Measurements from ENCODE around the gene KIF14. TPM values are rescaled to one million over a fixed set of nuclear protein-coding genes. Genes with fewer than 3 reads are reported as not detected.

KIF14 gene
- total and polyA plus RNA-seq, 2 of the 4 experiments (the other 2 are of a cell fraction) = 2.3 to 4.7 TPM

DNA sequence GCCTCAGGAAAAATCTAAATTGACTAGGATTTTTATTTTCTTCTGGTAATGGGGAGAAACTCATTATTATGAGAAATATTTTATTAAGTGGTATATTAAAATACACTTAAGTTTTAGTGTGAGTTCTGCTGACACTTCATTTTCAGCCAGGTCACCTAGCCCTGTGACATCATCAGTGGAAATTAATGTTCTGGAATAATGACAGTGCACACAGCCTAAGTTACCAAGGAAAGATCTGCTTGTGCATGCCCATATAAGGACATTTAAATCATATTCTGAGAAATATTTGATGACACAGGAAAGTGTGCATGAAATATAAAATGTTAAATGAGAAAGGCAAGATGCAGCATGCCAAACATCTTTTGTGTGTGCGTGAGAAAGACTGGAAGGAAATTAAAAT lies 102.0 kb downstream of the KIF14 start:
- no peak overlapping the region for H3K14ac ChIP-seq (replicated peaks; ENCODE audit: low read depth, low read length)
- H2AK9ac ChIP-seq (replicated peaks; ENCODE audit: low read depth, low read length, poor library complexity) = no peak overlapping the region
- no peak overlapping the region for H2AK5ac ChIP-seq (ENCODE audit: low read depth, low read length)
- no peak overlapping the region for H3K4me2 ChIP-seq (ENCODE audit: low read depth, low read length)
- no peak overlapping the region for H4K5ac ChIP-seq (ENCODE audit: low read depth, low read length)
- H4K20me1 ChIP-seq (ENCODE audit: insufficient read depth, low read length) = no peaks in the 10 kb centered on the region
- ATAC-seq (ENCODE audit: low read depth) (peak; percentile 29; the same call in 1 of the 2 replicates), DNase-seq (peak; percentile 28)
- H3K18ac ChIP-seq (ENCODE audit: low read depth, low read length) = no peak overlapping the region
- TF ChIP-seq MAFK (IDR thresholded peaks at IDR 0.05; ENCODE audit: low read depth, low read length) = peak; percentile 80
- no peak for TF ChIP-seq RCOR1 (IDR thresholded peaks at IDR 0.05; ENCODE audit: insufficient replicate concordance, low read length)
- H3K56ac ChIP-seq (ENCODE audit: extremely low read depth, insufficient read depth, low read length) = no peak overlapping the region
- no peak overlapping the region for H3K4ac ChIP-seq (ENCODE audit: low read depth, low read length)
- H2BK5ac ChIP-seq (ENCODE audit: low read depth, low read length, poor library complexity, severe bottlenecking) = no peak overlapping the region
- BruUV-seq (replicated peaks) = no TSS peak
- H3K9me3 ChIP-seq (ENCODE audit: control insufficient read depth, insufficient read depth, low read length) = no peaks in the 10 kb centered on the region
- H3K4me3 ChIP-seq (ENCODE audit: insufficient read depth, low read depth, low read length) = no peak overlapping the region
- H3K9me1 ChIP-seq (ENCODE audit: insufficient read depth, low read length) = no peaks in the 10 kb centered on the region
- in situ Hi-C loops (cut with MboI; ENCODE audit: low sequenced_read_pairs) = loop anchor here (25.0 kb wide), 1 partner anchor 1756 kb away; no protein-coding TSS in a partner anchor
- ChIA-PET POLR2A (ENCODE audit: unreplicated experiment) (no interaction called here), CTCF (no interaction called here)
- H3K4me1 ChIP-seq (ENCODE audit: control insufficient read depth, insufficient read depth, low read length) = no peaks in the 10 kb centered on the region
- H4K91ac ChIP-seq (ENCODE audit: insufficient read depth, low read depth, low read length) = no peak overlapping the region
- no peak overlapping the region for H2BK120ac ChIP-seq (ENCODE audit: low read depth, low read length)
- intact Hi-C loops (cut with micrococcal nuclease) = loop anchor here (10.0 kb wide), 1 partner anchor 1744 kb away; no protein-coding TSS in a partner anchor
- H3K27me3 ChIP-seq (ENCODE audit: control insufficient read depth, insufficient read depth, low read length) = no peaks in the 10 kb centered on the region
- no peak overlapping the region for H3K27ac ChIP-seq (ENCODE audit: insufficient read depth, low read length)
- no peaks in the 10 kb centered on the region for H3K79me1 ChIP-seq (ENCODE audit: low read depth in 1 of 2, low read length in 2 of 2)
- no peaks in the 10 kb centered on the region for H3K36me3 ChIP-seq (ENCODE audit: control insufficient read depth, insufficient read depth, low read length)
- no peak overlapping the region for H2AFZ ChIP-seq (replicated peaks; ENCODE audit: low read length, poor library complexity)
- H2BK20ac ChIP-seq (ENCODE audit: low read depth, low read length) = no peak overlapping the region
- dilution Hi-C loops (cut with HindIII; ENCODE audit: low sequenced_read_pairs, unreplicated experiment) = no loop called here
- H3K9ac ChIP-seq (ENCODE audit: low read depth, low read length) = no peak overlapping the region
- no CpG with 5 or more reads among the region's 1 CpG for WGBS, 2 experiments (ENCODE audit: extremely low coverage in 2 of 2, insufficient read length in 1 of 2)
- no peak overlapping the region for H2BK15ac ChIP-seq (ENCODE audit: low read depth, low read length)
- no peak overlapping the region for H3K23ac ChIP-seq (ENCODE audit: low read depth, low read length)
- no peak overlapping the region for H4K8ac ChIP-seq (ENCODE audit: low read depth in 2 of 2, low read length in 2 of 2)

Data from IMR-90 (cell line).